HG02970 (cell line): ENCODE measurements around the gene MRPL19.

Experiments
- ATAC-seq: cut with Tn5 transposase; IDR thresholded peaks from one replicate; pipeline ENCODE4 v1.9.1; 2021; ENCODE audit warnings: mild to moderate bottlenecking, moderate library complexity, moderate number of reproducible peaks; ENCODE audit not compliant: unreplicated experiment, low FRiP score

Gene MRPL19

DNA sequence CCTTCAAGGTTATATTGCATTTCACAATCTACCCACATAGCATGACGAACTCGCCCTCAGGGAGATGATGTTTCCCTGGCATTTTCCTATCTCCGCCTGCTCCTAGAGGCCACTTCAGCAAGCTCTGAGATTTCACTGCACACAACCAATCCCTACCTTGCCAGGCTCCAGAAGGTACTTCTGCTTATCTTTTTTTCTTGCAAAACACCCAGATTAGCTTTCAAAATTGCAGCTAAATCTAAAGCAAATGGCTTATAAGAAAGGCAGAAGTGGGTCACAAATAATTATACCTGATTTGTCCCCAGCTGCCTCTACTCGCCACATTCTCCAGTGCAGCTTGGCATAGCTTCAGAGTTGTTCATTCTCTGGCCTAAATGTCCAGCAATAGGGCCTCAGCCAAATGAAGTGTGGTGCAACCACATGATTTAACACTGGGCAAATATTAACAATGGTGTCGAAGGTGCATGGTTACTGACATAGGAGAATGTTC, 32.4 kb upstream of the MRPL19 start:
- ATAC-seq, result no peak

DNA sequence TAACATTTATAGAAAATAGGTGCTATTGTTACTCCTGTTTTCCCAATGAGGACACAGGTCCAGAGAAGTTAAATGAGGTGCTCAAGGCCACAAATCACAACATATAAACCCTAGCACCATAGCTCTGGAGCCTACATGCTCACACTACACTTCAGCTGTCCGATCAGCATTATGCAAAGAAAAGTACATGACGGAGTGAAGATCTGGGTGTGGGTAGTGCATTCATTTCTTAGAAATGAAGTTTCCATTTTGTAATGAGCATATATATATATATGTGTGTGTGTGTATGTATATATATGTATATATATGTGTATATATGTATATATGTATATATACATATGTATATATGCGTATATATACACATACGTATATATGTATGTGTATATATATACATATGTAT, 30.2 kb upstream of the MRPL19 start:
- ATAC-seq, result no peak

DNA sequence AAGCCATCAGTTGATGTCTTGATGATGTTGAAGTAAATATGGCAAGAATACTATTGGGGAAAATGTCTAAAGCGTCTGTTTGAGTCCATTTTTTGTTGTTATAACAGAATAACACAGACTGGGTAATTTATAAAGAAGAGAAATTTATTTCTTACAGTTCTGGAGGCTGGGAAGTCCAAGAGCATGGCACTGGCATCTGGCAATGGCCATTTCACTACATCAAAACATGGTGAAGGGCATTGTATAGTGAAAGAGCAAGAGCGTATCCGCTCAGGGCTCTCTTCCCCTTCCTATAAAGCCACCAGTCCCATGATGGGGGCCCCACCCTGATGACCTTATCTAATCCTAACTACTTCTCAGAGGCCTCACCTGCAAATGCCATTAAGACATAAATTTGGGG, 29.6 kb upstream of the MRPL19 start:
- ATAC-seq, result no peak

DNA sequence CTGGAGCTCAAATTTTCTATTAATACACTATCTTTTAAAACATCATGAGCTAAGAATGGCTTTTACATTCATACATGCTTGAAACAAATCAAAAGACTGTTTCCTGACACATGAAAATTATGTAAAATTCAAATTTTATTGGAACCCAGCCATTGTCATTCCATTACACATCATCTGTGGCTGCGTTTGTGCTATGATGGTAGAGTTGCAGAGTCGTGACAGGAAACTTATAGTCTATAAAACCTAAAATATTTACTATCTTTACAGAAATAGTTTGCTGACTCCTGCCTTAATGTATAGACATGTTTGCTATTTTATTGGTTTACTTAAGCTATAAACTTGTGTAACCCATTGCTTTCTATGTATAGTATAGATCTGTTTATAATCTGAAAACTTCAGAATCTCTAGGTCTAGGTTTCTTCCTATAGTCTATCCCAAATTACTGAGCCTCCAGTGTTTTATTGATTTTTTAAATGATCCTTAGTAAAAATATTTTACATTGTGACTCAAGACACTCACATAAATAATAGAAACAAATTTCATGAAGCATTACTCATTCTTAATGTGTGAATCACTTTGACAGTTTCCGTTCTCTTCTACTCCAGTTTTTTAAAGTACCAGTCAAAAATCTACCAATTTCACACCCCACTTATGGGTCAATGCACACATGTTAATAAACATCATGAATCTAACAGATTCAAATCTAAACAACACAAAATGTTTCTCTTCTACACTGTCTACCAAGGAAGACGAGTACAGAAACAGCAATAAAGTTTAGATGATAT, 26.4 kb upstream of the MRPL19 start:
- ATAC-seq, result no peak

DNA sequence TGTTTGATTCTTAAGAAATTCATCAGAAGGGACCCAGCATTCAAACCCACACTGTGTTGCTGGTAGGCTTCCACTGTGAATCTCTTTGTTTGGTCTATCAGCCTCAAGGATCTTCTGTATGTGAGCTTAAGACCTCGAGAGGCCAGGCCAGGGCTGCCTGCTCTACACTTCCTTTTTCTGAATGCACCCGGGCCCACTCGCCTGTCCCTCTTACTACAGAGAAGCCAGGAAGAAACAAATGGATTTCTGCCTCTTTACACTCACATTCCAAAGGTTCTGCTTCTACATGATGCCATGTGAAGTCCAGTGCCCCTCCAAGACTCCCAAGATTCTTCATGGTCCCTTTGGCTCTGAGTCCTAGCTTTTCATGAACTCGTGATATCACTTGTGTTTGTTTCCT, 25.4 kb upstream of the MRPL19 start:
- ATAC-seq, result no peak

DNA sequence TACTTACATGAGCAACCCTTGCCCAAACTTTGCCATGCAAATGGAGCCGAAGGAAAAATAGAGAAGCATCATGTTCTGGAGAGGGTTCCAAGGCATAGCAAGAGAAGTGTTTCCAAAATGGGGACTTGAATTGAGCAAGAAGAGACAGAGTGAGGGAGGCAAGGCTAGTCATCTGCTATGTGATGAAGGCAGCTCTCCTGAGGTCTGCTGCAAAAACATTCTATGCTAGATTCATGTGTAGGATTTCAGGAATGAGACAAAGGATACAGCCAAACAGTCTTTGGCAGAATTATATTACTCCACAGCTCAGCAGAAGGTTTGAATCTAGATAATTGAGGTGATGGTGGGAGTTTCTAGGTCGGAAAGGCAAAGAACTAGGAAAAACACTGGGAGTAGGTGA, 24.1 kb upstream of the MRPL19 start:
- ATAC-seq, result no peak

DNA sequence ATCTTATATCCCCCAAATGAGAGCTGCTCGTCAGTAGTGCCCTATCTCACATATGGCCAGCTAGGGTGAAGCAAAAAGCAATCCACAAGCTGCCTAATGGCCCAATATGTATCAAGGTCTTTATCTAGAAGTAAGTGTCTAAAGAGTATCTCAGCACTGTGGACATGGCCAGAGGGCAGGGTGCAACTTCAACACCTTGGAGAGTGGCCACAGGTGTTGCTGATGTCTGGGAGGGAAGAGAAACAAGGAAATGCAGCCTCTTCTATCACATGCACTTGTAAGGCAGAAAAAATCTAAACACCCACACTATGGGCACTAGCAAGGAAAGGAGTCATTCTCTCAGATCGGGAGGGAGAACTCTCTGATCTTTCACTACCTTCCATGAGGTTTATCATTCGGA, 23.7 kb upstream of the MRPL19 start:
- no peak for ATAC-seq

DNA sequence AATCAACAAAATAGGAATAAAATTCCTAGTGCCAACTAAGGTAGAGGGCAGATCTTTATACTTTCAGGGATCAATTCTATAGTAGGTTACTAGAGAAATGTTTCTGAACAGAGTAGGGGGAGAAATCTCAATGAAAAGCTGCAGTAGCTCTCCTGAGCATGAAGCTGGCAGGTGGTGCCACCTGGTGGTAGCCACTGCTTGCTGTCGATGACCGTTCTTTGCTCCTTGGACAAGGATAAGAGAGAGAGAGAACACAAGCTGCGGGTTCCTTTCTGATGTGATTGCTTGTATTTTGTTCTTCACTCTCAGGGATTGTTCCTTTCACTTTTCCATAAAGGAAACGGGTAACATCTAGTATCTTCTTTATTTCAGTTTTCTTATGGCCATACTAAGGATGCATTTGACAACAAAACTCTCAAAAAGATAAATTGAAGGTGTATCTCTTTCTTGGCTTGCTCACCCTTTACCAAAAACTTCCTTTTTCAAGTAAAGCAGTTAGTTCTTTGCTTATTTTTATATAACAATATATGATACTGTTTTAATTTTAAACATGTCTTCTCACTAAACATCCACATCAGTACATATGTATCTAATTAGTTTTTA, 18.6 kb upstream of the MRPL19 start:
- ATAC-seq, result no peak

DNA sequence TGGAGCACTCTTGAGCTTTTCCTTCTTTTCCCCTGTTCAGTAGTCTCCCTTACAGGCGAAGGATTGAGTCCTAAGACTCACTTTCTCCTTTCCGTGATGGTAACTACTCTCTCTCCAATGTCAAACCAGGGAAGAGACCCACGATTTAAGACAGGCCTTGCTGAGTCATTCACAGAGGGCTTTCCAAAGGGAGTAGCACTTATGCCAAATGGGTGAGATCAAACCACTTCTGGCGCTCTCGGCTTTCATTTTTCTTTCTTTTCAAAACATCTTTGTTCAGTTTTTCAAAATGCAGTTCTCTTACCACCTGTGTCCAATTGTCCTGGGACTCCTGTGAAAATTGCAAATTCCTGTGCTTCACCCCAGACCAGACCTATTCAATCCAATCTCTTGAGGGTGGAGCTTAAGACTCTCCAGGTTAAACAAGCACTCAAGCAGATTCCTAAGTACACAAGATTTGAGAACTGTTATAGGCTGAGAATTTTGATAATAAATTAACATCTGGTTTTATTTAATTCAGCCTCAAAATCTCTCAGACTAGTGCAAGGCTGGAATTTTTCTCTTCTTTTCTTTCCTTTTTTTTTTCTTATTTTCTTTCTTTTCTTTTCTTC, 14.4 kb upstream of the MRPL19 start:
- ATAC-seq, result no peak

DNA sequence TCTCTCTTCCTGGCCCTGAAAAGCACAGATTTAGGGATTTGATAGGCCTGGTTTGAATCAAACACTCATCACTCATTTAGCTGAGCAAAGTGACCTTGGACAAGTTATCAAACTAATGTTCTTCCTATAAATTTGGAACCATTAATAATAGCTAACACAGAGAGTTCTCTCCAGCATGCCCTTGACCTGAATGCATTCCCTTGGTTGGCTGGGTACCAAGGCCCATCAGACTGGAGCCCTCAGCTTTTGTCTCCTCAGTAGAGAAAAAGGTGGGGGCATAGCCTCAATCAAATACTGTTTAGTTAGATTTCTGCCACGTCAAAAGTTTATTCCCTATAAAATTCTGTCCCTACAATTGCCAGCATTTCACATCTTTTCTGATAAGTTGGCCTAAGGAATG, 13.8 kb upstream of the MRPL19 start:
- ATAC-seq, result no peak

DNA sequence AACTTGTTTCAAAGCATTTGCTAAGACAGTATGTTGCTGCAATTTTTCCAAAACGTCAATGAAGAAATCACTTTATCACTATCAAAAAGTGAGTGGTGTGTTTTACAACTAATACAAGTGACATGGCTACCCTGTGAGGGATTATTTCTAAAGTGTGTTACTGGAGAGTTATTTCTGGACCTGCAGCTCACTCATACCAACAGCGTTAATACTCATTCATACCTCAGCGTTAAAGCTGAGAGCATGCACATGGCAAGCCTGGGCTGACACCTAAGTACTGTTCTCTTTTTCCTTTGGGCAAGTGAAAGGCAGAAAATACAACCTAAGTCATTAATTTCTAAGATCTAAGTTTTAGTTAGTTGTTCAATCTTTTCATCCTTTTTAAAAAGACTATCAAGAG, 13.0 kb upstream of the MRPL19 start:
- no peak for ATAC-seq

DNA sequence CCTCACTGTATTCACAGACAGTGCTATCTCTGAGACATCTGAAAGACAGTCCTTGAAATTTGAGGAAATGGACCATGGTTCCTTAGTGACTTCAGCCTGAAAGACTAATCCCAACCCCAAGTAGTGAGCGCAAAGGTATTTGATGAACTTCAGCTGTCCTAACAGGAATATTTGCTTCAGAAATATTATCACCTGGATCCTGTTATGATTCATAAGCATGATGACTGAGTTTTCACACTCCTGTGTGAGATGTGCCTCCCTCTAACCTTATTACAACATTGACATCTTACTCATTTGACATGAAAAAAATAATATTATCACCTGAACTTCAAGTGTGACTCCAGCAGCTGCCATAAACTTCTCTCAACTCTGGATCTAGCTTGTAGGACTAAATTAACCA, 11.6 kb upstream of the MRPL19 start:
- no peak for ATAC-seq

DNA sequence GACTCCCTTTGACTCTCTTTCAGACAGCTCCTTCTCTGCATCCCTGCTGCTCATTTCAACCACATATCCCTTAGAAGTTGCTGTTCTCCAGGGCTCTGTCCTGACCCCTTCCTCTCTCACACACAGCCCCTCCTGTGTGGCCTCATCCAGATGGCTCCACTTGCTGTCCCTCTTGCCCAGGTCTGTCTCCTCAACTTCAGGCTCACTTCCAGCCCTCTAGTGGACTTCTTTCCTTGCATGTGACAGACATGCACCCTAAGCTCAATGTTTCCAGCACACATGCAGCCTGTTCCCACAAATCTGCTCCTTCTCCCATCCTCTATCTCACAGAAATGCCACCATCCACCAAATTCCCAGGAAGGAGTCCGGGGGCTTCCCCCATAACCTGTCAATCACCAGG, 9.0 kb upstream of the MRPL19 start:
- no peak for ATAC-seq

DNA sequence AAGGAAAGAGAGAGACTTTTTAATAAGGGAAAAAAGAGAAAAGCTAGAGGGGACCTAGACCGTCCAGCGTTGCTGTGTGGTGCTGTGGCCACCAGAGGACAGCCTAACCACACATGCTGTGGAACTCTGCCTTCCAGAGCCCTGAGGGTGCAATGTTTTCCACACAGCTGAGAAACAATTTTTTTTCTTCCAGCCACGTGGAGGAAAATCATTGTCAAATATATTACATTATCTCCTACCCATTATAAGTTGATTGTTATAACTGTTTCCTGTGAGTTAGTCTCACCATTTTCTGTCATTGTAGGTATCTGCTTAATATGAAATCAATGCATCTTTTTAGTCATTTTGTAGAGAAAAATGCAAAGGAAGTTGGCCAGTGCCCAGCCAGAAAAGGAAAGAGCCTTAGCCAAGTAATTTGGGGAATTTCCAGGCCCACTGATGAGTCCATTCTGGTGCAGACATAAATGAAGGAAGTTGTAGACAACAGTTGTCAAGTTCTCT, 5.9 kb upstream of the MRPL19 start:
- ATAC-seq, result no peak

DNA sequence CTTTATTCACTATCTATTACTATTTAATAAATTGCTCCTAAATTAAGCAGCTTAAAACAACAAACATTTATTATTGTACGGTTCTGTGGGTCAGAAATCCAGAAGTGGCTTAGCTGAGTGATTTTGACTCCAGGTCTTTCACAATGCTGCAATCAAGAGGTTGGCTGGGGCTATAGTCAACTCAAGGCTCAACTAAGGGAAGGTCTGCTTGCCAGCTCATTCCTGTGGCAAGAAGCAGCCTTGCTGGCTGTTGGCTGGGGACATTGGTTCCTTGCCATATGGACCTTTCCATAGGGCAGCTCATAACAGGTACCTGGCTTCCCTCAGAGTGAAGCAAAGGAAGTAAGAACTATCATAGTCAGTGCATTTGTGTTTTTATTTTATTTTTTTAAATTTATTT, 5.0 kb upstream of the MRPL19 start:
- no peak for ATAC-seq

DNA sequence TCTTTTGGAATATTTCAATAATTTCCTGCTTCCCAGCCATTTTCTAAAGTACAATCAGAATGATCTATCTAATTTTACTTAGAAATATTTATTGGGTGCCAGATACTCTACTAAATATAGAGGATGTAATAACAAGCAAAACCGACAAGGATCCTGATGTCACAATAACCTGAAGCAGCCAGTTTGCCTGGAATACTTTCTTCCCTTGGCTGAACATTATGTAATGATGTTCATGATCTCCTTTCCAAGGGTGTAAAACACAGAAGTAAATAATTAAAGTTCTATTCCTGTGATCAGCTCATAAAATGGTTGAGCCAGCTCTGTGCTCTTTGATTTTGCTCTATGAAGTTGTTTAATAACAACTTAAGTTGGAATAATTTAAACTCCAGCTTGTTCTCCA, 2.6 kb upstream of the MRPL19 start:
- ATAC-seq, result no peak

DNA sequence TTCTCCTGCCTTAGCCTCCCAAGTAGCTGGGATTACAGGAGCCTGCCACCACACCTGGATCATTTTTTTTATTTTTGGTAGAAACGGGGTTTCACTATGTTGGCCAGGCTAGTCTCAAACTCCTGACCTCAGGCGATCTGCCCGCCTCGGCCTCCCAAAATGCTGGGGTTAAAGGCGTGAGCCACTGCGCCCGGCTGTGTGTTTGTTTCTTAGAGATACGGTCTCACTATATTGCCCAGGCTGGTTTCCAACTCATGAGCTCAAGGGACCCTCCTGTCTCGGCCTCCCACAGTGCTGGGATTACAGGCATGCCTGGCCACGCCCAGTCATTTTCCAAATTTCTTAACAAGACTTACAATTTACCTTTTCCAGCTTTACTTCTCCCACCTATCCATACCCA, 940 bp upstream of the MRPL19 start:
- no peak for ATAC-seq

DNA sequence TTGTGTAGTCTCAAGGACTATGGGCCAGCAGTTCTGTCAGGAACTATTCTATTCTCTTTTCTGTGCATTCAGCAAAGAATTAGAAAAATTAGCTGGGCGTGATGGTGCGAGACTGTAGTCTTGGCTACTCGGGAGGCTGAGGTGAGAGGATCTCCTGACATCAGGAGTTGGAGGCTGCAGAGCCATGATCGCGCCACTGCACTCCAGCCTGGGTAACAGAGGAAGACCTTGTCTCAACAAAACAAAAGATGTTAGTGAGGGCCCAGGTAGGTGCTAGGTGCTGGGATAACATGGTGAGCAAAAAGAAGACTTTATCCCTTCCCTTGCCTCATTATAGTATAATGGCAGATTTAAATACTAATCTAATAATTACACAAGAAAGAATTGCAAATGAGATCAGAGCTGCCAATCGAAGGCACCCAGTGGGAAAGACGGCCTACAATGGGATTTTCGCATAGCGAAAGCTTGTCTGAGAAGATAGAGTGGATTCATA, 447 bp upstream of the MRPL19 start:
- no peak for ATAC-seq

DNA sequence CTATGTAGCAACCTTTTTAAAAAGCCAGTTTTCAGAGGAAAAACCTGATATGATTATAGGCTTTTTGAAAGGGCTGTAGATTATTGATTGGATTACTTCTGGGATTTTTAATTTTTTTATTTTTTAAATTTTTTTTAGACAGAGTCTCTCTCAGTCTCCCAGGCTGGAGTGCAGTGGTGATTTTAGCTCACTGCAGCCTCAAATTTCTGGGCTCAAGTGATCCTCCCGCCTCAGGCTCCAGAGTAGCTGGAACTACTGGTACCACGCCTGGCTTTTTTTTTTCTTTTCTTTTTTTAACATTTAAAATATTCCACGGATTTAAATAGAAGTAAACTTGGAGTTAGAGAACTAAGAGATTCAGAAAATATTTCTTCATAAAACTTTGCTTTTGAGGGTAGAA, 1.2 kb downstream of the MRPL19 start:
- no peak for ATAC-seq

DNA sequence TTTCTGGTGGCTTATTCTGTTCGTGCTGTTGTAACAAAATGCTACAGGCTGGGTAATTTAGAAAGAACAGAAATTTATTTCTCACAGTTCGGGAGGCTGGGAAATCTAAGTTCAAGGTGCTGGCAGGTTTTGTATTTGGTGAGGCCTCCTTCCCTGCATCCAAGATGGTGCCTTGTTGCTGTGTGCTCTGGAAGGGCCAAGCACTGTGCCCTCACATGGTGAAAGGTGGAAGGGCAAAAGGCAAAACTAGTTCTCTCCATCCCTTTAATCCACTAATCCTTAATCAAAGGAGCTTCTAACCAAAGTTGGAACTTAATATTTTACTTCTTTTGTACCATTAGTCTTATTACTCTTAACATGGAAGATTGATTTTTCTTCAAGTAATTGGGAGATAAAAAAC, 7.4 kb downstream of the MRPL19 start:
- ATAC-seq, result no peak

DNA sequence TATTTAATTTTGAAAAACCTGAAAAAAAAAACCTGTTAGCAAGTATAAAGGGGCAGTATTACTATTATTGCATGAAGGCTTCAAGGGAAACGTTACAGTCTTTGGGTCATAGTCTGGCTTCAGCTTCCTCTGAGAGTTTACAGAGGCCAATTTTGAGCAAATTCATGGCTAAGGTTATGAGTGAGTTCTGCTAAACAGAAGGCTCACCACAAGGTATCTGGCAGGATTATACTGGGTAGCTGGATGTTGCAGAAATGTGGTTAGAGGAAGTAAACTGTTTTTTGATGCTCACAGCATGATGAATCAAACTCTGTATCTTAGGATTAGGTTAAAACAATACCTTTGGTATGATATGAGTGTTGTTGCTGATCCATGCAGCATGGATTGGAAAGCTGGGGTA, 9.3 kb downstream of the MRPL19 start:
- no peak for ATAC-seq

DNA sequence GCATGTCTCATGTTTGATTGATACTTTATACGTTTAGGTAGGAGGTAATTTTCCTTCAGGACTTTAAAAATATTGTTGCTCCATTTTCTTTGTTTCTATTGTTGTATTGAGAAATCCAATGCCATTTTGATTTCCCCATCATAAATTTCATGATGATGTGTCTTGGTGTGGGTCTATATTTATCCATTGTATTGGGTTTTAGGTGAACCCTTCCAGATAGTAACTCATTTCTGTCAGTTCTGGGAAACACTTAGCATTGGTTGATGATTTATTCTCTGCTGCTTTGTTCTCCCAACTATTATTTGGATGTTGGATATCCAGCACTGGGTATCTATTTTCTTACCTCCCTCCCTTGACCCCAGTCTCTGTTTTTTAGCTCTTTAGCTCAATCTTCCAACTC, 10.0 kb downstream of the MRPL19 start:
- no peak for ATAC-seq
